ENCODE results near the gene SLC39A13. TPM values are rescaled to one million over a fixed set of nuclear protein-coding genes. Genes with fewer than 3 reads are reported as not detected.
A peak's percentile ranks its signal among the peaks of the same experiment; 100 is the strongest.

SLC39A13 gene
- total and polyA plus RNA-seq, 2 of the 4 experiments (the other 2 are of a cell fraction), result 32.4 to 144 TPM

- H3K56ac ChIP-seq (ENCODE audit: extremely low read depth, insufficient read depth, low read length), result peak overlapping the region; percentile 95
- peaks cover 0 to 41% of the 10 kb centered on the region in 2 experiments; a peak in 2 of 4 replicates for H3K79me1 ChIP-seq (ENCODE audit: low read depth in 1 of 2, low read length in 2 of 2)
- H2AK5ac ChIP-seq (ENCODE audit: low read depth, low read length), result peak overlapping the region; percentile 98
- 80% methylated on average over 7 of the region's 12 CpGs; no CpG with 5 or more reads in 1 of the 2 experiments for WGBS, 2 experiments (ENCODE audit: extremely low coverage in 2 of 2, insufficient read length in 1 of 2)
- H2BK5ac ChIP-seq (ENCODE audit: low read depth, low read length, poor library complexity, severe bottlenecking), result peak overlapping the region; percentile 65
- 0 out of 2 replicates have a peak, but pooled peaks cover 21% of the 10 kb centered on the region for H4K20me1 ChIP-seq (ENCODE audit: insufficient read depth, low read length)
- peaks cover 19% of the 10 kb centered on the region for H3K4me1 ChIP-seq (ENCODE audit: control insufficient read depth, insufficient read depth, low read length)
- H3K9me3 ChIP-seq (ENCODE audit: control insufficient read depth, insufficient read depth, low read length), result no peaks in the 10 kb centered on the region
- H3K27me3 ChIP-seq (ENCODE audit: control insufficient read depth, insufficient read depth, low read length), result no peaks in the 10 kb centered on the region
- in situ Hi-C loops (cut with MboI; ENCODE audit: low sequenced_read_pairs) (no loop called here), dilution Hi-C loops (cut with HindIII; ENCODE audit: low sequenced_read_pairs, unreplicated experiment) (no loop called here), intact Hi-C loops (cut with micrococcal nuclease) (loop anchor here (5.0 kb wide), 2 partner anchors 150 to 210 kb away; partner anchors contain the start of gene NR1H3)
- ChIA-PET CTCF (interaction anchor here (1.0 kb wide), 1 partner anchor 33 kb away, joined by 3 read pairs; no protein-coding TSS in a partner anchor), POLR2A (ENCODE audit: unreplicated experiment) (interaction anchor here (0.6 kb wide), 1 partner anchor 244 kb away, joined by 3 read pairs; no protein-coding TSS in a partner anchor)
- H3K23ac ChIP-seq (ENCODE audit: low read depth, low read length), result peak overlapping the region; percentile 86
- peak overlapping the region; percentile 97 for H3K14ac ChIP-seq (replicated peaks; ENCODE audit: low read depth, low read length)
- H3K4me3 ChIP-seq (ENCODE audit: insufficient read depth, low read depth, low read length), result peak overlapping the region; percentile 50
- H4K8ac ChIP-seq (ENCODE audit: low read depth in 2 of 2, low read length in 2 of 2), result peak overlapping the region; percentile 95 to 97
- H2AFZ ChIP-seq (replicated peaks; ENCODE audit: low read length, poor library complexity), result peak overlapping the region; percentile 93
- H2AK9ac ChIP-seq (replicated peaks; ENCODE audit: low read depth, low read length, poor library complexity), result peak overlapping the region; percentile 95
- DNase-seq, result peak; percentile 18
- H2BK20ac ChIP-seq (ENCODE audit: low read depth, low read length), result peak overlapping the region; percentile 62
- H2BK15ac ChIP-seq (ENCODE audit: low read depth, low read length), result peak overlapping the region; percentile 59; the same call in 1 of the 3 replicates
- H4K91ac ChIP-seq (ENCODE audit: insufficient read depth, low read depth, low read length), result peak overlapping the region; percentile 87
- TF ChIP-seq CEBPB (IDR thresholded peaks at IDR 0.05; ENCODE audit: low read depth, low read length), result peak; percentile 89
- TF ChIP-seq, protein P1, sequence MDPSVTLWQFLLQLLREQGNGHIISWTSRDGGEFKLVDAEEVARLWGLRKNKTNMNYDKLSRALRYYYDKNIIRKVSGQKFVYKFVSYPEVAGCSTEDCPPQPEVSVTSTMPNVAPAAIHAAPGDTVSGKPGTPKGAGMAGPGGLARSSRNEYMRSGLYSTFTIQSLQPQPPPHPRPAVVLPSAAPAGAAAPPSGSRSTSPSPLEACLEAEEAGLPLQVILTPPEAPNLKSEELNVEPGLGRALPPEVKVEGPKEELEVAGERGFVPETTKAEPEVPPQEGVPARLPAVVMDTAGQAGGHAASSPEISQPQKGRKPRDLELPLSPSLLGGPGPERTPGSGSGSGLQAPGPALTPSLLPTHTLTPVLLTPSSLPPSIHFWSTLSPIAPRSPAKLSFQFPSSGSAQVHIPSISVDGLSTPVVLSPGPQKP (IDR thresholded peaks at IDR 0.05; ENCODE audit: borderline replicate concordance, low read depth, low read length), result no peak
- 0 out of 2 replicates have a peak, but pooled peaks have one; percentile 14 for TF ChIP-seq CTCF (conservative IDR thresholded peaks at IDR 0.05; ENCODE audit: low read depth, low read length)
- no peak for TF ChIP-seq NFE2L2 (IDR thresholded peaks at IDR 0.05; ENCODE audit: low read depth, low read length)
- TF ChIP-seq CHD1 (IDR thresholded peaks at IDR 0.05; ENCODE audit: low read depth, low read length), result no peak
- peak; percentile 30; the same call in 1 of the 2 replicates for TF ChIP-seq MAFK (IDR thresholded peaks at IDR 0.05; ENCODE audit: low read depth, low read length)
- peaks cover 17% of the 10 kb centered on the region; the same call in 1 of the 2 replicates for H3K36me3 ChIP-seq (ENCODE audit: control insufficient read depth, insufficient read depth, low read length)
- H3K9me1 ChIP-seq (ENCODE audit: insufficient read depth, low read length), result peaks cover 8% of the 10 kb centered on the region; the same call in 1 of the 2 replicates
- no TSS peak for BruUV-seq (replicated peaks)
- H3K18ac ChIP-seq (ENCODE audit: low read depth, low read length), result peak overlapping the region; percentile 13; the same call in 1 of the 2 replicates
- peak overlapping the region; percentile 71 for H4K5ac ChIP-seq (ENCODE audit: low read depth, low read length)
- peak overlapping the region; percentile 75 for H2BK120ac ChIP-seq (ENCODE audit: low read depth, low read length)
- H3K9ac ChIP-seq (ENCODE audit: low read depth, low read length), result peak overlapping the region; percentile 73
- peak overlapping the region; percentile 75 for H3K4me2 ChIP-seq (ENCODE audit: low read depth, low read length)
- peak overlapping the region; percentile 95 for H3K4ac ChIP-seq (ENCODE audit: low read depth, low read length)
- ATAC-seq (ENCODE audit: low read depth), result no peak
- H3K27ac ChIP-seq (ENCODE audit: insufficient read depth, low read length), result peak overlapping the region; percentile 76
These were observed 1.3 kb upstream of the SLC39A13 start for GRCh38 chr11:47406896-47407745.

All from IMR-90 (cell line).